Body of pancreas (tissue), 4 donors: ENCODE results near the gene LPAR3. TPM values are rescaled to one million over a fixed set of nuclear protein-coding genes. Genes with fewer than 3 reads are reported as not detected.

Experiments used
- ATAC-seq: fragments of 150-250 bp; one replicate; pipeline ENCODE4 v1.9.1; 2016
- DNase-seq, 4 donors: peaks; one replicate each; pipeline ENCODE4 v3.0.0-alpha.2; 2019
- H3K27ac ChIP-seq, 4 donors: fragments of 200-600 bp; sonication (generic); 1 replicate in 3 of 4; 2 replicates in 1 of 4; pipeline versions ENCODE4 v1.5.1 to v1.6.1; 2016 to 2019; ENCODE audit warnings: mild to moderate bottlenecking in 1 of 4, mixed read lengths in 1 of 4, moderate library complexity in 1 of 4
- H3K27me3 ChIP-seq, 2 donors: fragments of 200-600 bp; sonication (generic); one replicate each; pipeline ENCODE4 v1.6.0; 2016; ENCODE audit warnings: mild to moderate bottlenecking in 1 of 2
- H3K36me3 ChIP-seq, 2 donors: fragments of 200-600 bp; sonication (generic); replicated peaks in 1 of 2; 2 replicates each; pipeline ENCODE4 v1.5.1; 2016; ENCODE audit warnings: low read depth in 2 of 2; ENCODE audit not compliant: insufficient read depth in 1 of 2
- H3K4me1 ChIP-seq: fragments of 200-600 bp; sonication (generic); one replicate; pipeline ENCODE4 v1.6.0; 2016
- H3K4me3 ChIP-seq, 2 donors: fragments of 200-600 bp; sonication (generic); 1 replicate in 1 of 2; 2 replicates in 1 of 2; pipeline ENCODE4 v1.5.1; 2016 to 2019
- H3K9me3 ChIP-seq, 3 donors: fragments of 200-600 bp; sonication (generic); 1 replicate in 2 of 3; 2 replicates in 1 of 3; pipeline ENCODE4 v1.5.1; 2016
- CTCF ChIP-seq, 7 experiments: fragments of 450-650 bp in 4 of 7; fragments of 200-600 bp in 3 of 7; sonication (generic) in 3 of 7; IDR thresholded peaks; one replicate each; pipeline ENCODE4 v1.5.1; 2016 to 2019; ENCODE audit warnings: antibody characterized with exemption in 7 of 7
- POLR2A ChIP-seq, 3 donors: fragments of 450-650 bp; IDR thresholded peaks; one replicate each; pipeline ENCODE4 v1.6.1; 2016; ENCODE audit warnings: antibody characterized with exemption in 3 of 3, mild to moderate bottlenecking in 2 of 3
- WGBS, 2 donors: methylation state at CpG; one replicate each; pipeline ENCODE4 v1.1.5; 2017; 5-methylcytosine and 5-hydroxymethylcytosine counted together
- intact Hi-C: fragments of 100-400 bp; cut with DNase I; formaldehyde crosslinking; loops from one replicate; pipeline ENCODE4 v1.15.1; 2023
- total RNA-seq, 2 donors: library from RNA; depleted of rRNA; stranded (reverse); fragments of >200 nt; gene quantifications; one replicate each; pipeline ENCODE4 v1.1.0, GENCODE V29; 2016

The LPAR3 gene
- total RNA-seq, 2 donors from 2014 or later, result 17.1 to 19.7 TPM

- intact Hi-C loops, result no loop called here
- no peak for DNase-seq
- 41 to 65% methylated on average over 7 of the region's 7 CpGs for WGBS, 2 donors
- H3K4me3 ChIP-seq, result no peak overlapping the region
- TF ChIP-seq POLR2A (IDR thresholded peaks at IDR 0.05), result no peak
- no peak for TF ChIP-seq CTCF (IDR thresholded peaks at IDR 0.05)
- no peaks in the 10 kb centered on the region for H3K9me3 ChIP-seq
- H3K4me1 ChIP-seq, result peaks cover 12% of the 10 kb centered on the region
- H3K36me3 ChIP-seq, result no peaks in the 10 kb centered on the region
- H3K27me3 ChIP-seq, result no peaks in the 10 kb centered on the region
- ATAC-seq, result no peak
- H3K27ac ChIP-seq, result no peak overlapping the region
These were observed 8.2 kb downstream of the LPAR3 start for GRCh38 chr1:84884671-84885389.

GRCh38 chr1:84883286-84883685 lies 9.7 kb downstream of the LPAR3 start:
- no peak overlapping the region for H3K4me3 ChIP-seq
- H3K4me1 ChIP-seq, result peaks cover 12% of the 10 kb centered on the region
- no peak overlapping the region for H3K27ac ChIP-seq
- no peak for TF ChIP-seq CTCF (IDR thresholded peaks at IDR 0.05)
- TF ChIP-seq POLR2A (IDR thresholded peaks at IDR 0.05), result no peak
- ATAC-seq, result no peak
- H3K9me3 ChIP-seq, result no peaks in the 10 kb centered on the region
- intact Hi-C loops, result no loop called here
- H3K27me3 ChIP-seq, result no peaks in the 10 kb centered on the region
- no peak for DNase-seq
- no peaks in the 10 kb centered on the region for H3K36me3 ChIP-seq

DNA sequence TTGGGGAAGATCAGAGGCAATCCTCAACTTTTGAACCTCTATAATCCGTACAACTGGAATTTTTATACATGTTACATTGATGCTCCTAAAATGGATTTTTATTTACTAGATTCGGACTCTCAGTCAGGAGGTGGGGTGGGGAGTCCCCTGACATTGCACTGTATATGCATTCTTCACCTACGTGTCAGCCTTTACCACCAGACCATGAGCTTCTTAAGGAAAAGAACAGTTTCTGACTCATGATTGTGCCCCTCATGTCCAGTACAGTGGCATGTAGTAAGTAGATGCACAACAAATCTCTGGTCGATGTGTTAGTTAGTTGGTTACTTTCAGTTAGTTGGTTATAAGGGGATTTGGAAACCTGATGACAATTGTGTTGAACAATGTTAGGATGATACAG lies 15.4 kb downstream of the LPAR3 start:
- no peaks in the 10 kb centered on the region for H3K9me3 ChIP-seq
- H3K27ac ChIP-seq, result no peak overlapping the region
- intact Hi-C loops, result no loop called here
- no peak for TF ChIP-seq CTCF (IDR thresholded peaks at IDR 0.05)
- no peak for TF ChIP-seq POLR2A (IDR thresholded peaks at IDR 0.05)
- H3K4me3 ChIP-seq, result no peak overlapping the region
- no peaks in the 10 kb centered on the region for H3K4me1 ChIP-seq
- no peaks in the 10 kb centered on the region for H3K36me3 ChIP-seq
- DNase-seq (no peak), ATAC-seq (no peak)
- 98% methylated on average over 4 of the region's 4 CpGs for WGBS, 2 donors
- H3K27me3 ChIP-seq, result no peaks in the 10 kb centered on the region

DNA sequence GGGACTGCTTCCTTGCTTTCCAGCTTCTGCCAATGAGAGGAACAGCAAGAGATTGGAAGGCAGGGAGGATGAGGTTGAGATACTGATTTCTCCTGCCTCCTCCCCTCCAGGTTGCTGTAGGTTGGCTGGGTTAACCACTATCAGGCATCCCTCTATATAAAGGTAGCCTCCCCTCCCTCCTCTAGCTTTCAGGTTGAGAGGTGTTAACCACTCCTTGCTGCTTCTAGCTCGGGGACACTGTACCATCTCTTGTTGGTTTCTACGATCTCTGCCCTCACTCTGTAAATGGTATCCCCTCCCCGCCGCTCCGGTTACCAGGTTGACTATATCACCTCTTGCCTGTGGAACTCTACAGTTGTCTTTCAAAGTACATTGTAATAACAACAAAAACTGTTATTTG lies 16.7 kb downstream of the LPAR3 start:
- Histone ChIP-seq H3K27ac (no peak overlapping the region), H3K4me3 (no peak overlapping the region), H3K9me3 (no peaks in the 10 kb centered on the region), H3K36me3 (no peaks in the 10 kb centered on the region), H3K4me1 (no peaks in the 10 kb centered on the region), H3K27me3 (no peaks in the 10 kb centered on the region)
- WGBS, 2 donors, result 86 to 94% methylated on average over 5 of the region's 5 CpGs
- TF ChIP-seq CTCF (IDR thresholded peaks at IDR 0.05) (no peak), POLR2A (IDR thresholded peaks at IDR 0.05) (no peak)
- no peak for DNase-seq
- intact Hi-C loops, result no loop called here
- no peak for ATAC-seq

GRCh38 chr1:84873366-84873765 lies 19.6 kb downstream of the LPAR3 start:
- Histone ChIP-seq H3K36me3 (no peaks in the 10 kb centered on the region), H3K9me3 (no peaks in the 10 kb centered on the region), H3K4me1 (peaks cover 10% of the 10 kb centered on the region), H3K4me3 (no peak overlapping the region), H3K27me3 (no peaks in the 10 kb centered on the region), H3K27ac (no peak overlapping the region)
- ATAC-seq (no peak), DNase-seq (no peak)
- TF ChIP-seq CTCF (IDR thresholded peaks at IDR 0.05) (no peak), POLR2A (IDR thresholded peaks at IDR 0.05) (no peak)
- 84 to 86% methylated on average over 2 of the region's 2 CpGs for WGBS, 2 donors
- intact Hi-C loops, result no loop called here
